ENCODE measurements around the gene TIMM17A.
"Not testable (repeated sequence)": the region's sequence is repeated elsewhere in the genome, so short reads cannot be mapped to it uniquely, and the experiment has no call there.

Gene TIMM17A

DNA sequence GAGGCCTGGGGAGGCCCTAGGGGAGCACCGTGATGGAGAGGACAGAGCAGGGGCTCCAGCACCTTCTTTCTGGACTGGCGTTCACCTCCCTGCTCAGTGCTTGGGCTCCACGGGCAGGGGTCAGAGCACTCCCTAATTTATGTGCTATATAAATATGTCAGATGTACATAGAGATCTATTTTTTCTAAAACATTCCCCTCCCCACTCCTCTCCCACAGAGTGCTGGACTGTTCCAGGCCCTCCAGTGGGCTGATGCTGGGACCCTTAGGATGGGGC lies 60.3 kb downstream of the TIMM17A start:
- no peak for DNase-seq (ENCODE audit: low read depth, low spot score)

DNA sequence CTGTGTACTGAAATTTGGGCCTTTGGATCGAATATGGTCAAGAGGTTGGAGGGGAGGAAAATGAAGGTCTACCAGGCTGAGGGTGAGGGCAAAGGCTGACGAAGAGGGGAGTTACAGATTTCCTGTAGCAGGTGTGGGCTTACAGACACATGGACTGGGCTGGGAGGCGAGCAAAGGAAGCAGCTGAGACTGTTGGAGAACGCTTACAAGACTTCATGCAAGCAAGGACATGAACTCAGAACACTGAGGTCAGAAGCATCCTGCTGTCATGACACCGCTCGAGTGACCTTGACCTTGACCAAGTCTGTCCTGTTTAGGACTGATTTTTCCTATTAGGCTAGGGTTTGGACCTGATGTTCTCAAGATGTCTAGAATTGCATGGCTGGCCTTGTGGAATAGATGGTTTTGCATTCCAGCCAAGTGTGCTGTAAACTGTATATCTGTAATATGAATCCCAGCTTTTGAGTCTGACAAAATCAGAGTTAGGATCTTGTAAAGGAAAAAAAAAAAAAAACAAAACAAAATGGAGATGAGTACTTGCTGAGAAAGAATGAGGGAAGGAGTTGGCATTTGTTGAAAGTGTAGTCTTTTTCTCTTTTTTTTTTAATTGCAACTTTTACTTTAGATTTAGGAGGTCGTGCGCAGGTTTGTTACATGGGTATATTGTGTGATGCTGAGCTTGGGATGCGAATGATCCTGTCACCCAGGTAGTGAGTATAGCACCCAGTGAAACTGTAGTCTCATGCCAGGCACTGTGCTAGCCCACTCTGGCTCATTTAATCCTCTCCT lies 60.9 kb downstream of the TIMM17A start:
- no peak for DNase-seq (ENCODE audit: low read depth, low spot score)

DNA sequence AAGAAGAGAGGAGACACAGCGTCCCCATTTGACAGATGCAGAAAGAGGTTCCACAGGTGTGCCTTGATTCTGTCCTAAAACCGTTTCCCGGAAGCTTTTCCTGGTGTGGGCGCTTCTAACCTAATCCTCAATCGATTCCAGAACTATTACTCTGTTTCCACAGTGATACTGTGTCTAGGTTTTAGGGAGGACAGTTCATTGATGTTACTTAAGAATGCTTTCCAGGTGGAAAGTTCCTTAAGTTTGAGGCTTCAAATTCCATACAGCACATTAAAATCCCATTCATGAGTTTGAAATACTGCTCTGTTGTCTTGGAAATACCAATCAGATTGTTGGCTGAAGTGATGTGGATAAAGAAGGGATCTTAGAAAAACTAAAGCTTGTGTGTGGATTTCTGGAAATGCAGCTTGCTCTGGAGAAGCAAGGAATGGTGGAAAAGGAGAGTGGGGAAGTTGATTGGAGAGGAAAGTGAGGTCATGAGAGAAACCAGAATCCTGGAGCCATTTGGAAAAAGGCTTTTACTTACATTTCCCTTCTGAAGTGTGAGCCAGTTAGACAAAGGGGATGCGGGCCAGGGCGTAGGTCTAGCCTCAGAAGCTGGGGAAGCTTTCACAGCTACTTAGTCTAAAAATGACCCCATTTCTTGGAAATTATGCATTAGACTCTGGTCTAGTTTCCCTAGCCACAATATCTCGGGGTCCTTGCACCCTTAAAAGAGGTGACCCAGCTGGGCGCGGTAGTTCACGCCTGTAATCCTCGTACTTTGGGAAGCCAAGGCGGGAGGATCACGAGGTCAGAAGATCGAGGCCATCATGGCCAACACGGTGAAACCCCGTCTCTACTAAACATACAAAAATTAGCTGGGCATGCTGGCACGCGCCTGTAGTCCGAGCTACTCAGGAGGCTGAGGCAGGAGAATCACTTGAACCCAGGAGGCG lies 61.8 kb downstream of the TIMM17A start:
- DNase-seq (ENCODE audit: low read depth, low spot score), result no peak

DNA sequence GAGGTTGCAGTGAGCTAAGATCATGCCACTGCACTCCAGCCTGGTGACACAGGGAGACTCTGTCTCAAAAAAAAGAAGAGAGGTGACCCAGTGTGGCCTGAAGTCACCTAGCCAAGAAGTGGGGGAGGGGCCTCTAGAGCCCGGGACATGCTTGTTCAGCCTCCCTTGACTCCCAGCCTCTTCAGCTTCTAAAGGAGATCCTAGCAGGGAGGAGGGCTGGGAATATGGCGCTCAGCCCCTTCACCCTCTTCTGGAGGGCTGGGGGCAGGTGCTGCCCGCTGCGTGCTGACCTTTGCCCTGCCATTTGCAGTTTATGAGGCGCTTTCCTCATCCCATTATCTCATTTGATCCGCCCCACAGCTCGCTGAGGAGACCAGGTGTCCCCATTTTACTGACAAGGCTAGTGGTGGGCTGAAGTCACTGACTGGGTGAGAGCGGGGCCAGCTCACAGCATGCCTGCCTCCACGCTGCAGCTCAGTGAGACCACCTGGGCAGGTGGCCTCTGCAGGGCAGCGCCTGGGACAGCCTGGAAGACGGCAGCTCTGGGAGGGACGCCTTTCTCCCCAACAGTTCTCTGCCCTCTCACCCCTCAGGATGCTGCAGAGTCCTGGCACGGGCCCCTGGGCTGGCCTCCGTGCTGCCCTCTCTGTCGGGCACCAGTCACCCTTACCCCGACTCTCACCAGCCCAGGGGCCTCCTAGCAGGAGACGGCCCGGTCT lies 62.6 kb downstream of the TIMM17A start:
- DNase-seq (ENCODE audit: low read depth, low spot score), result no peak

DNA sequence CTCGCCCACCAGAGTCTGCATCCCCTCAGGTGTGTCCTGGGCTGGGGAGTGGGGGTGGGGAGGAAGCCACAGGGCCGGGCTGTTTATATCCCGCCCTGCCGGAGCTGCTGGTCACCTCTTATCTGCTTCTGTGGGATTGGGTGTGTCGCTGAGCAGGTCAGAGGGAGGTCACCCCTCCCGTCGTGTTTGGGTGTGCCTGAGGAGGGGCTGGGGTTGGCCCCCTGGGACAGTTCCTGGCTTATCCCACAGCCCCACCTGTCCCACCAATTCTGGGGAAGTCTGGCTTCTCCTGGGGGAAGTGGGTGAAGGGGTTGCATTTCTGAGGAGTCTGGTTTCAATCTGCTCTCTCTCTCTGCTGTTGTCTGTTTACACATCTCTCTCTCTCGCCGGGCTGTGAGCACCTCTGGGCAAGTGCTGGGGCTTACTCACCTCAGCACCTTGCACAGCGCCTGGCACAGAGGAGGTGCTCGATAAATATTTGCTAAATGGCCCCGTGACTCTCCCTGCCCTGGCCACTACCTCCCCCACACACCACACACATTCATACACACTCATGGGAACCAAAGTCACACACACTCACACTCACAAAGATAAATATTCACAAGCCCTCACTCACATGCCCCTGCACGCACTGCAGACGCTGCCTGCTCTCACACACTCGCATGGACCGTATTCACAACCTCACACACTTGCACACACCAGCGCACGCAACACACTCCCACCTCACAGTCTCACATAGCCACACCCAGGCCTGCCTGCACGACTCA lies 63.3 kb downstream of the TIMM17A start:
- DNase-seq (ENCODE audit: low read depth, low spot score), result no peak

DNA sequence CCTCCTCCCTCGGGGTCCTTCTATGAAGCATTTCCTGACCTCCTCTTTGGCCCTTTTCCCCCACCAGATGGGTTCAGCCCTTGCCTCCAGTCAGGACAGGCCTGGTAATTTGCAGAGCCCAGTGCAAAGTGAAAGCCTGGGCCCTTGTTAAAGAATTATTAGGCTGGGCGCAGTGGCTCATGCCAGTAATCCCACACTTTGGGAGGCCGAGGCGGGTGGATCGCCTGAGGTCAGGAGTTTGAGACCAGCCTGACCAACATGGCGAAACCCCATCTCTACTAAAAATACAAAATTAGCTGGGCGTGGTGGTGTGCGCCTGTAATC lies 63.9 kb downstream of the TIMM17A start:
- DNase-seq (ENCODE audit: low read depth, low spot score), result not testable (repeated sequence)
